K562 (cell line): ENCODE data around the gene SLC22A4. TPM values are rescaled to one million over a fixed set of nuclear protein-coding genes. Genes with fewer than 3 reads are reported as not detected.

Experiments used
- ATAC-seq: fragments of 200-7000 bp; cut with Tn5 transposase; 3 replicates; pipeline ENCODE4 v1.9.1; 2020; ENCODE audit warnings: moderate library complexity
- BruUV-seq: library from RNA; stranded (reverse); fragments of 400-500 nt; replicated peaks from 2 replicates; lab custom pipeline; 2021; lab: Mats Ljungman, UMichigan
- CTCF ChIA-PET: fragments of 300-600 bp; formaldehyde crosslinking; extraction: SDS; loops from one replicate; lab custom pipeline; 2021; ENCODE audit warnings: low intra/inter-chr PET ratio; lab: Yijun Ruan, JAX
- POLR2A ChIA-PET: fragments of 300-600, 350-650 bp; sonication (Branson Sonifier 250); formaldehyde crosslinking; extraction: SDS; loops from one replicate; lab custom pipeline; 2021; ENCODE audit warnings: antibody characterized with exemption, inconsistent platforms; lab: Yijun Ruan, JAX
- DNase-seq, 4 experiments: peaks; one replicate each; pipeline versions ENCODE4 v3.0.0 to v3.0.0-alpha.2; 2011 to 2018; ENCODE audit warnings: low spot score in 3 of 4, mixed read lengths in 3 of 4; ENCODE audit errors: extremely low read depth in 1 of 4
- FAIRE-seq: peaks from 2 replicates; lab custom pipeline; 2011; peaks lifted over from hg19 to GRCh38; lab: Jason Lieb, UNC
- H2AFZ ChIP-seq: 2 replicates; pipeline ENCODE4 v1.6.0; 2011; ENCODE audit warnings: low read depth, low read length, control low read depth, inconsistent platforms
- H3K27ac ChIP-seq: fragments of 200-600 bp; 3 replicates; pipeline ENCODE4 v1.8.0; 2011; ENCODE audit warnings: low read depth, mild to moderate bottlenecking, control low read depth, inconsistent platforms, low read length, moderate library complexity, mixed read lengths; ENCODE audit errors: extremely low read depth
- H3K27me3 ChIP-seq, 2 experiments: fragments of 300-600 bp in 1 of 2; 2 replicates in 1 of 2; 3 replicates in 1 of 2; pipeline versions ENCODE4 v1.6.0 to v1.8.0; 2011; ENCODE audit warnings: inconsistent platforms in 2 of 2, low read length in 2 of 2, mild to moderate bottlenecking in 1 of 2, mixed read lengths in 1 of 2, moderate library complexity in 1 of 2; ENCODE audit not compliant: control insufficient read depth in 2 of 2, insufficient read depth in 2 of 2
- H3K36me3 ChIP-seq: fragments of 300-600 bp; 3 replicates; pipeline ENCODE4 v1.8.0; 2011; ENCODE audit warnings: mild to moderate bottlenecking, low read length, inconsistent platforms; ENCODE audit not compliant: control insufficient read depth, insufficient read depth
- H3K4me1 ChIP-seq, 2 experiments: fragments of 200-600 bp in 1 of 2; replicated peaks in 1 of 2; 2 replicates in 1 of 2; 3 replicates in 1 of 2; pipeline versions ENCODE4 v1.5.1 to v1.8.0; 2011; ENCODE audit warnings: inconsistent platforms in 2 of 2, low read length in 2 of 2, mild to moderate bottlenecking in 1 of 2, mixed read lengths in 1 of 2, moderate library complexity in 1 of 2; ENCODE audit not compliant: control insufficient read depth in 2 of 2, insufficient read depth in 2 of 2
- H3K4me2 ChIP-seq: 2 replicates; pipeline ENCODE4 v1.6.1; 2011; ENCODE audit warnings: low read length, control low read depth, inconsistent platforms, mixed read lengths; ENCODE audit not compliant: insufficient read depth
- H3K4me3 ChIP-seq: fragments of 200-600 bp; sonication (generic), shearing (Covaris generic); 2 replicates; pipeline ENCODE4 v1.5.1; 2016; ENCODE audit warnings: control low read depth, inconsistent platforms
- H3K79me2 ChIP-seq: fragments of 200-600 bp; 3 replicates; pipeline ENCODE4 v1.8.0; 2011; ENCODE audit warnings: low read length, inconsistent platforms; ENCODE audit not compliant: control insufficient read depth, insufficient read depth
- H3K9ac ChIP-seq, 2 experiments: 2 replicates each; pipeline versions ENCODE4 v1.6.0 to v1.6.1; 2011; ENCODE audit warnings: low read depth in 2 of 2, low read length in 2 of 2, control low read depth in 1 of 2, inconsistent platforms in 1 of 2, mild to moderate bottlenecking in 1 of 2, mixed read lengths in 1 of 2; ENCODE audit not compliant: insufficient read depth in 1 of 2
- H3K9me1 ChIP-seq: one replicate; pipeline ENCODE4 v1.6.0; 2011; ENCODE audit warnings: inconsistent platforms, mild to moderate bottlenecking, low read length, moderate library complexity; ENCODE audit not compliant: control insufficient read depth, insufficient read depth
- H3K9me3 ChIP-seq: replicated peaks from 2 replicates; pipeline ENCODE4 v1.5.1; 2011; ENCODE audit warnings: low read depth, low read length, inconsistent platforms; ENCODE audit not compliant: control insufficient read depth, insufficient read depth
- H4K20me1 ChIP-seq: replicated peaks from 2 replicates; pipeline ENCODE4 v1.6.1; 2011; ENCODE audit warnings: low read length, inconsistent platforms, mixed read lengths; ENCODE audit not compliant: control insufficient read depth, insufficient read depth
- ARID1B ChIP-seq: fragments of 450-650 bp; IDR thresholded peaks from 2 replicates; pipeline ENCODE4 v1.6.1; 2016; ENCODE audit warnings: antibody characterized with exemption, mild to moderate bottlenecking, inconsistent platforms
- CBFA2T2 ChIP-seq: fragments of 450-650 bp; conservative IDR thresholded peaks from 2 replicates; pipeline ENCODE4 v1.6.1; 2017; ENCODE audit warnings: mild to moderate bottlenecking
- CBFA2T3 ChIP-seq: fragments of 450-650 bp; IDR thresholded peaks from 2 replicates; pipeline ENCODE4 v1.6.1; 2017
- DMBX1 ChIP-seq: fragments of 250-450 bp; sonication (Bioruptor Pico); IDR thresholded peaks from 2 replicates; pipeline ENCODE4 v1.8.0; 2022; ENCODE audit warnings: inconsistent platforms, mild to moderate bottlenecking, moderate library complexity, borderline replicate concordance
- FOXA1 ChIP-seq: fragments of 450-650 bp; IDR thresholded peaks from 2 replicates; pipeline ENCODE4 v1.6.1; 2016; ENCODE audit warnings: mild to moderate bottlenecking, borderline replicate concordance
- HDGF ChIP-seq: fragments of 450-650 bp; IDR thresholded peaks from 2 replicates; pipeline ENCODE4 v1.6.1; 2016
- RBFOX2 ChIP-seq: fragments of 200-400 bp; formaldehyde crosslinking; IDR thresholded peaks from 2 replicates; pipeline ENCODE4 v1.6.1; 2017; ENCODE audit warnings: low read depth, mild to moderate bottlenecking, low read length, moderate library complexity
- SIX5 ChIP-seq, 2 experiments: IDR thresholded peaks; 2 replicates each; pipeline ENCODE4 v1.6.1; 2011; ENCODE audit warnings: low read length in 2 of 2, borderline replicate concordance in 1 of 2, low read depth in 1 of 2, mild to moderate bottlenecking in 1 of 2, moderate library complexity in 1 of 2; ENCODE audit not compliant: insufficient read depth in 1 of 2
- TCF3 ChIP-seq: sonication (generic); formaldehyde crosslinking; IDR thresholded peaks from 2 replicates; pipeline ENCODE4 v1.4.0; 2020; ENCODE audit warnings: mild to moderate bottlenecking, missing genetic modification reagents
- ZKSCAN1 ChIP-seq: fragments of 150-350 bp; IDR thresholded peaks from 2 replicates; pipeline ENCODE4 v1.6.1; 2016; ENCODE audit warnings: low read depth, low read length
- ZNF707 ChIP-seq: fragments of 250-450 bp; sonication (Bioruptor Pico); conservative IDR thresholded peaks from 2 replicates; pipeline ENCODE4 v1.8.0; 2022; ENCODE audit warnings: inconsistent platforms, mild to moderate bottlenecking, moderate library complexity
- WGBS: fragments of 100-300 bp; shearing (Covaris generic); methylation state at CpG from one replicate; pipeline ENCODE4 v1.1.6; 2016; ENCODE audit warnings: low coverage, mixed read lengths; ENCODE audit not compliant: insufficient coverage; ENCODE audit errors: missing lambda C conversion rate; 5-methylcytosine and 5-hydroxymethylcytosine counted together
- in situ Hi-C: fragments of 300-500 bp; cut with MboI; formaldehyde crosslinking; loops from 4 replicates; pipeline ENCODE4 v1.15.0; 2018; ENCODE audit warnings: inconsistent platforms, mixed read lengths
- intact Hi-C: fragments of 100-400 bp; cut with micrococcal nuclease; formaldehyde crosslinking; loops from 2 replicates; pipeline ENCODE4 v1.14.2; 2022
- polyA plus RNA-seq, 8 experiments: library from polyadenylated mRNA; depleted of rRNA in 4 of 8; stranded (reverse) in 5 of 8; unstranded in 3 of 8; fragments of >200 nt; fragmentation: Nextera tagmentation in 2 of 8; fragmentation: Illumina TruSeq in 1 of 8; extraction: Ambion mirVana in 2 of 8; extraction: Trizol in 1 of 8; gene quantifications; 2 replicates each; pipeline versions ENCODE4 v1.2.1 to v1.2.3, GENCODE V29; 2011 to 2014; ENCODE audit warnings: inconsistent platforms in 1 of 8, missing spikeins in 1 of 8
- total RNA-seq, 7 experiments: library from RNA; depleted of rRNA in 6 of 7; stranded (reverse); fragments of >200 nt in 6 of 7; fragmentation: Illumina TruSeq in 2 of 7; extraction: Trizol in 2 of 7; gene quantifications; 2 replicates each; pipeline versions ENCODE4 v1.2.1 to v1.2.3, GENCODE V29; 2011 to 2021; ENCODE audit warnings: low replicate concordance in 1 of 7
- TF ChIP-seq, protein P1 (sequence below): fragments of 450-650 bp; conservative IDR thresholded peaks from 2 replicates; pipeline ENCODE4 v1.6.1; 2016; ENCODE audit warnings: missing genetic modification characterization, low read depth, mild to moderate bottlenecking, missing compliant biosample characterization, moderate library complexity
- TF ChIP-seq, protein P2 (sequence below): fragments of 450-650 bp; IDR thresholded peaks from 2 replicates; pipeline ENCODE4 v1.6.1; 2016
- TF ChIP-seq, protein P3 (sequence below): fragments of 250-450 bp; sonication (Bioruptor Pico); IDR thresholded peaks from 2 replicates; pipeline ENCODE4 v1.8.0; 2021; ENCODE audit warnings: mild to moderate bottlenecking, moderate library complexity
- TF ChIP-seq, protein P4 (sequence below): fragments of 150-350 bp; conservative IDR thresholded peaks from 2 replicates; pipeline ENCODE4 v1.6.1; 2014; ENCODE audit warnings: low read length

SLC22A4 gene
- total and polyA plus RNA-seq, 9 of the 15 experiments (the other 6 are each of a cell fraction or from before 2014, with no cell fraction given): 2.7 to 9.5 (median 6.2) TPM

DNA sequence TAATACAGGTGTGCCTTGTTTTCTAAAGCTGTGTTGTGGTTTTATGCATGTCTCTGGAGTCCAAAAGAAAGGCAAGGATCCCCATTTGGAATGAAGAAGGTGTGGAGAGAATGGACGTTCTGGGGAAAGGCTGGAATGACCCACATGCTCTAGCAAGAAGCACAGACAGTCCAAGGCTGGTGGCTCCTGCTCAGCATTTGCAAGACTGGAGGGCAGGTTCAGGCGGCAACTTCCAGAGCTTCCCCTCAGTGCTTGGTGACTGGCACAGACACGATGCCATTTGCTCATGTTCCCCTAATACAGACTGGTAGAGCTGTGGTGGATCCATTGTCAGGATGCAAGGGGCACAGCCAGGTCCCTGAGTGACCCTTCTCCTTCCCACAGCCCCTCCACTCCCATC is 8.2 kb downstream of the SLC22A4 start (continued):
- TF ChIP-seq SIX5 (IDR thresholded peaks at IDR 0.05; ENCODE audit: borderline replicate concordance in 1 of 2, insufficient read depth in 1 of 2, low read depth in 1 of 2, low read length in 2 of 2) (no peak), FOXA1 (no peak), RBFOX2 (no peak), HDGF (no peak), ZKSCAN1 (no peak)
- TF ChIP-seq, protein P1, sequence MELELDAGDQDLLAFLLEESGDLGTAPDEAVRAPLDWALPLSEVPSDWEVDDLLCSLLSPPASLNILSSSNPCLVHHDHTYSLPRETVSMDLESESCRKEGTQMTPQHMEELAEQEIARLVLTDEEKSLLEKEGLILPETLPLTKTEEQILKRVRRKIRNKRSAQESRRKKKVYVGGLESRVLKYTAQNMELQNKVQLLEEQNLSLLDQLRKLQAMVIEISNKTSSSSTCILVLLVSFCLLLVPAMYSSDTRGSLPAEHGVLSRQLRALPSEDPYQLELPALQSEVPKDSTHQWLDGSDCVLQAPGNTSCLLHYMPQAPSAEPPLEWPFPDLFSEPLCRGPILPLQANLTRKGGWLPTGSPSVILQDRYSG (tag): no peak

DNA sequence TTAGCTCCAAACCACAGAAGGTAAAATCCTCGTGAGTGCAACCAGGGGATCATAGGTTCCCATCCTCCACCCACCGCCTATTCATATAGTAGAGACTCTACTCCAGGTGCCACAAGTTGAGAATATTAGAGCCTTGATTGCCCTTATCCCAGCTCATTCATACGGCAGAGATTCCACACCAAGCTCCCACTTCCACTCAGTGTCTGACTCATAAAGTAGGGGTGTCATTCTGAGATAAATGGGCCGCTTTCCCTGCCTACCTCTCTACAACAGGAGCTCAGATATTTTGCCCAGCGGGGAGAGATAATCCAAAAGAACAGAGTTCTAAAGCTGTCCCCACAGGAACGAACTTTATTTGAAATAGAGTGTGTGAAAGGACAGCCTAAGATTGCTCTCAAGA is 9.4 kb downstream of the SLC22A4 start:
- intact Hi-C loops (no loop called here), in situ Hi-C loops (no loop called here)
- Histone ChIP-seq H4K20me1 (no peaks in the 10 kb centered on the region), H3K9ac (peak overlapping the region; percentile 4 to 33; a peak in 2 of 4 replicates), H3K79me2 (peaks cover 84% of the 10 kb centered on the region), H3K27ac (peak overlapping the region; percentile 54), H3K4me3 (no peak overlapping the region), H3K9me3 (peaks cover 4% of the 10 kb centered on the region; the same call in 1 of the 2 replicates), H3K4me1 (peaks cover 43 to 55% of the 10 kb centered on the region in 2 experiments), H3K9me1 (peaks cover 4% of the 10 kb centered on the region), H3K27me3 (no peaks in the 10 kb centered on the region), H3K4me2 (peak overlapping the region; percentile 39), H3K36me3 (peaks cover 48% of the 10 kb centered on the region), H2AFZ (no peak overlapping the region; the same call in 1 of the 2 replicates)
- FAIRE-seq (peak; percentile 83), ATAC-seq (peak; percentile 7; the same call in 1 of the 3 replicates), DNase-seq (peak in 1 of 4 experiments; percentile 64)
- WGBS: 11% methylated on average over 6 of the region's 6 CpGs
- ChIA-PET POLR2A (interaction anchor here (0.9 to 4.4 kb wide), 6 partner anchors 10 to 68 kb away, joined by 3 to 29 read pairs (median 4); partner anchors contain the start of gene SLC22A4), CTCF (no interaction called here)
- BruUV-seq: no TSS peak
- TF ChIP-seq ARID1B: peak; percentile 55
- TF ChIP-seq, protein P2, sequence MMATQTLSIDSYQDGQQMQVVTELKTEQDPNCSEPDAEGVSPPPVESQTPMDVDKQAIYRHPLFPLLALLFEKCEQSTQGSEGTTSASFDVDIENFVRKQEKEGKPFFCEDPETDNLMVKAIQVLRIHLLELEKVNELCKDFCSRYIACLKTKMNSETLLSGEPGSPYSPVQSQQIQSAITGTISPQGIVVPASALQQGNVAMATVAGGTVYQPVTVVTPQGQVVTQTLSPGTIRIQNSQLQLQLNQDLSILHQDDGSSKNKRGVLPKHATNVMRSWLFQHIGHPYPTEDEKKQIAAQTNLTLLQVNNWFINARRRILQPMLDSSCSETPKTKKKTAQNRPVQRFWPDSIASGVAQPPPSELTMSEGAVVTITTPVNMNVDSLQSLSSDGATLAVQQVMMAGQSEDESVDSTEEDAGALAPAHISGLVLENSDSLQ: 0 out of 2 replicates have a peak, but pooled peaks have one; percentile 44
- TF ChIP-seq, protein P3, sequence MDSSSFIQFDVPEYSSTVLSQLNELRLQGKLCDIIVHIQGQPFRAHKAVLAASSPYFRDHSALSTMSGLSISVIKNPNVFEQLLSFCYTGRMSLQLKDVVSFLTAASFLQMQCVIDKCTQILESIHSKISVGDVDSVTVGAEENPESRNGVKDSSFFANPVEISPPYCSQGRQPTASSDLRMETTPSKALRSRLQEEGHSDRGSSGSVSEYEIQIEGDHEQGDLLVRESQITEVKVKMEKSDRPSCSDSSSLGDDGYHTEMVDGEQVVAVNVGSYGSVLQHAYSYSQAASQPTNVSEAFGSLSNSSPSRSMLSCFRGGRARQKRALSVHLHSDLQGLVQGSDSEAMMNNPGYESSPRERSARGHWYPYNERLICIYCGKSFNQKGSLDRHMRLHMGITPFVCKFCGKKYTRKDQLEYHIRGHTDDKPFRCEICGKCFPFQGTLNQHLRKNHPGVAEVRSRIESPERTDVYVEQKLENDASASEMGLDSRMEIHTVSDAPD (CRISPR knock-in tag): no peak
- TF ChIP-seq, protein P4, sequence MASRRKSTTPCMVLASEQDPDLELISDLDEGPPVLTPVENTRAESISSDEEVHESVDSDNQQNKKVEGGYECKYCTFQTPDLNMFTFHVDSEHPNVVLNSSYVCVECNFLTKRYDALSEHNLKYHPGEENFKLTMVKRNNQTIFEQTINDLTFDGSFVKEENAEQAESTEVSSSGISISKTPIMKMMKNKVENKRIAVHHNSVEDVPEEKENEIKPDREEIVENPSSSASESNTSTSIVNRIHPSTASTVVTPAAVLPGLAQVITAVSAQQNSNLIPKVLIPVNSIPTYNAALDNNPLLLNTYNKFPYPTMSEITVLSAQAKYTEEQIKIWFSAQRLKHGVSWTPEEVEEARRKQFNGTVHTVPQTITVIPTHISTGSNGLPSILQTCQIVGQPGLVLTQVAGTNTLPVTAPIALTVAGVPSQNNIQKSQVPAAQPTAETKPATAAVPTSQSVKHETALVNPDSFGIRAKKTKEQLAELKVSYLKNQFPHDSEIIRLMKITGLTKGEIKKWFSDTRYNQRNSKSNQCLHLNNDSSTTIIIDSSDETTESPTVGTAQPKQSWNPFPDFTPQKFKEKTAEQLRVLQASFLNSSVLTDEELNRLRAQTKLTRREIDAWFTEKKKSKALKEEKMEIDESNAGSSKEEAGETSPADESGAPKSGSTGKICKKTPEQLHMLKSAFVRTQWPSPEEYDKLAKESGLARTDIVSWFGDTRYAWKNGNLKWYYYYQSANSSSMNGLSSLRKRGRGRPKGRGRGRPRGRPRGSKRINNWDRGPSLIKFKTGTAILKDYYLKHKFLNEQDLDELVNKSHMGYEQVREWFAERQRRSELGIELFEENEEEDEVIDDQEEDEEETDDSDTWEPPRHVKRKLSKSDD: no peak
- peak; percentile 78 for TF ChIP-seq CBFA2T3
- TF ChIP-seq TCF3: peak; percentile 66
- TF ChIP-seq CBFA2T2: peak; percentile 51; the same call in 1 of the 2 replicates
- TF ChIP-seq DMBX1 (CRISPR knock-in tag): 0 out of 2 replicates have a peak, but pooled peaks have one; percentile 29
- no peak for TF ChIP-seq ZNF707 (CRISPR knock-in tag)
